C4-2B (cell line): Measurements from ENCODE around the gene FGD1.

Experiments used
- H3K27ac ChIP-seq: fragments of 450-650 bp; 2 replicates; pipeline ENCODE4 v1.5.1; 2017
- CTCF ChIP-seq: fragments of 450-650 bp; conservative IDR thresholded peaks from 2 replicates; pipeline ENCODE4 v1.5.1; 2017; ENCODE audit warnings: mild to moderate bottlenecking
- ZFX ChIP-seq: fragments of 450-650 bp; IDR thresholded peaks from 2 replicates; pipeline ENCODE4 v1.6.1; 2017

Gene FGD1

GRCh38 chrX:54484666-54485065 is 11.4 kb downstream of the FGD1 start:
- no peak overlapping the region for H3K27ac ChIP-seq
- no peak for TF ChIP-seq CTCF
- TF ChIP-seq ZFX, result no peak

GRCh38 chrX:54483946-54484345 is 12.1 kb downstream of the FGD1 start:
- TF ChIP-seq ZFX (no peak), CTCF (no peak)
- H3K27ac ChIP-seq, result no peak overlapping the region

- no peak overlapping the region for H3K27ac ChIP-seq
- TF ChIP-seq ZFX (no peak), CTCF (no peak)
These were observed 13.0 kb downstream of the FGD1 start for GRCh38 chrX:54482839-54483593.

- TF ChIP-seq ZFX (no peak), CTCF (no peak)
- no peak overlapping the region for H3K27ac ChIP-seq
These were observed 16.6 kb downstream of the FGD1 start for GRCh38 chrX:54479136-54480111.

GRCh38 chrX:54473993-54474859 is 21.8 kb downstream of the FGD1 start:
- TF ChIP-seq CTCF (no peak), ZFX (no peak)

GRCh38 chrX:54470054-54470760 is 25.8 kb downstream of the FGD1 start:
- no peak for TF ChIP-seq CTCF
- no peak overlapping the region for H3K27ac ChIP-seq

More at GRCh38 chrX:54473993-54474859, 21.8 kb downstream of the FGD1 start:
- H3K27ac ChIP-seq, result no peak overlapping the region
